K562 (cell line): ENCODE results near the gene ERLIN1. TPM values are rescaled to one million over a fixed set of nuclear protein-coding genes. Genes with fewer than 3 reads are reported as not detected.

ENCODE experiments used
- ATAC-seq: fragments of 200-7000 bp; cut with Tn5 transposase; 3 replicates; pipeline ENCODE4 v1.9.1; 2020; ENCODE audit warnings: moderate library complexity
- BruUV-seq: library from RNA; stranded (reverse); fragments of 400-500 nt; replicated peaks from 2 replicates; lab custom pipeline; 2021; lab: Mats Ljungman, UMichigan
- CTCF ChIA-PET: fragments of 300-600 bp; formaldehyde crosslinking; extraction: SDS; loops from one replicate; lab custom pipeline; 2021; ENCODE audit warnings: low intra/inter-chr PET ratio; lab: Yijun Ruan, JAX
- POLR2A ChIA-PET: fragments of 300-600, 350-650 bp; sonication (Branson Sonifier 250); formaldehyde crosslinking; extraction: SDS; loops from one replicate; lab custom pipeline; 2021; ENCODE audit warnings: antibody characterized with exemption, inconsistent platforms; lab: Yijun Ruan, JAX
- DNase-seq, 4 experiments: peaks; one replicate each; pipeline versions ENCODE4 v3.0.0 to v3.0.0-alpha.2; 2011 to 2018; ENCODE audit warnings: low spot score in 3 of 4, mixed read lengths in 3 of 4; ENCODE audit errors: extremely low read depth in 1 of 4
- FAIRE-seq: peaks from 2 replicates; lab custom pipeline; 2011; peaks lifted over from hg19 to GRCh38; lab: Jason Lieb, UNC
- H2AFZ ChIP-seq: 2 replicates; pipeline ENCODE4 v1.6.0; 2011; ENCODE audit warnings: low read depth, low read length, control low read depth, inconsistent platforms
- H3K27ac ChIP-seq: fragments of 200-600 bp; 3 replicates; pipeline ENCODE4 v1.8.0; 2011; ENCODE audit warnings: low read depth, mild to moderate bottlenecking, control low read depth, inconsistent platforms, low read length, moderate library complexity, mixed read lengths; ENCODE audit errors: extremely low read depth
- H3K27me3 ChIP-seq, 2 experiments: fragments of 300-600 bp in 1 of 2; 2 replicates in 1 of 2; 3 replicates in 1 of 2; pipeline versions ENCODE4 v1.6.0 to v1.8.0; 2011; ENCODE audit warnings: inconsistent platforms in 2 of 2, low read length in 2 of 2, mild to moderate bottlenecking in 1 of 2, mixed read lengths in 1 of 2, moderate library complexity in 1 of 2; ENCODE audit not compliant: control insufficient read depth in 2 of 2, insufficient read depth in 2 of 2
- H3K36me3 ChIP-seq: fragments of 300-600 bp; 3 replicates; pipeline ENCODE4 v1.8.0; 2011; ENCODE audit warnings: mild to moderate bottlenecking, low read length, inconsistent platforms; ENCODE audit not compliant: control insufficient read depth, insufficient read depth
- H3K4me1 ChIP-seq, 2 experiments: fragments of 200-600 bp in 1 of 2; replicated peaks in 1 of 2; 2 replicates in 1 of 2; 3 replicates in 1 of 2; pipeline versions ENCODE4 v1.5.1 to v1.8.0; 2011; ENCODE audit warnings: inconsistent platforms in 2 of 2, low read length in 2 of 2, mild to moderate bottlenecking in 1 of 2, mixed read lengths in 1 of 2, moderate library complexity in 1 of 2; ENCODE audit not compliant: control insufficient read depth in 2 of 2, insufficient read depth in 2 of 2
- H3K4me2 ChIP-seq: 2 replicates; pipeline ENCODE4 v1.6.1; 2011; ENCODE audit warnings: low read length, control low read depth, inconsistent platforms, mixed read lengths; ENCODE audit not compliant: insufficient read depth
- H3K4me3 ChIP-seq: fragments of 200-600 bp; sonication (generic), shearing (Covaris generic); 2 replicates; pipeline ENCODE4 v1.5.1; 2016; ENCODE audit warnings: control low read depth, inconsistent platforms
- H3K79me2 ChIP-seq: fragments of 200-600 bp; 3 replicates; pipeline ENCODE4 v1.8.0; 2011; ENCODE audit warnings: low read length, inconsistent platforms; ENCODE audit not compliant: control insufficient read depth, insufficient read depth
- H3K9ac ChIP-seq, 2 experiments: 2 replicates each; pipeline versions ENCODE4 v1.6.0 to v1.6.1; 2011; ENCODE audit warnings: low read depth in 2 of 2, low read length in 2 of 2, control low read depth in 1 of 2, inconsistent platforms in 1 of 2, mild to moderate bottlenecking in 1 of 2, mixed read lengths in 1 of 2; ENCODE audit not compliant: insufficient read depth in 1 of 2
- H3K9me1 ChIP-seq: one replicate; pipeline ENCODE4 v1.6.0; 2011; ENCODE audit warnings: inconsistent platforms, mild to moderate bottlenecking, low read length, moderate library complexity; ENCODE audit not compliant: control insufficient read depth, insufficient read depth
- H3K9me3 ChIP-seq: replicated peaks from 2 replicates; pipeline ENCODE4 v1.5.1; 2011; ENCODE audit warnings: low read depth, low read length, inconsistent platforms; ENCODE audit not compliant: control insufficient read depth, insufficient read depth
- H4K20me1 ChIP-seq: replicated peaks from 2 replicates; pipeline ENCODE4 v1.6.1; 2011; ENCODE audit warnings: low read length, inconsistent platforms, mixed read lengths; ENCODE audit not compliant: control insufficient read depth, insufficient read depth
- BRF1 ChIP-seq: IDR thresholded peaks from 3 replicates; pipeline ENCODE4 v1.6.1; 2011; ENCODE audit warnings: borderline replicate concordance, mild to moderate bottlenecking; ENCODE audit not compliant: insufficient read length; ENCODE audit errors: extremely low read depth
- CBFA2T2 ChIP-seq: fragments of 450-650 bp; conservative IDR thresholded peaks from 2 replicates; pipeline ENCODE4 v1.6.1; 2017; ENCODE audit warnings: mild to moderate bottlenecking
- ELK3 ChIP-seq: fragments of 450-650 bp; formaldehyde crosslinking; IDR thresholded peaks from 2 replicates; pipeline ENCODE4 v1.4.0; 2020; ENCODE audit warnings: mild to moderate bottlenecking
- FIP1L1 ChIP-seq: fragments of 200-400 bp; formaldehyde crosslinking; IDR thresholded peaks from 2 replicates; pipeline ENCODE4 v1.6.1; 2018; ENCODE audit warnings: mild to moderate bottlenecking, low read depth, low read length; ENCODE audit not compliant: poor library complexity, severe bottlenecking
- FOXA1 ChIP-seq: fragments of 450-650 bp; IDR thresholded peaks from 2 replicates; pipeline ENCODE4 v1.6.1; 2016; ENCODE audit warnings: mild to moderate bottlenecking, borderline replicate concordance
- FOXA3 ChIP-seq, 2 experiments: fragments of 450-650 bp in 1 of 2; sonication (generic) in 1 of 2; formaldehyde crosslinking; IDR thresholded peaks in 1 of 2; conservative IDR thresholded peaks in 1 of 2; 2 replicates each; pipeline versions ENCODE4 v1.4.0 to v1.8.0; 2020 to 2022; ENCODE audit warnings: mild to moderate bottlenecking in 2 of 2, missing genetic modification reagents in 1 of 2
- POLR3A ChIP-seq: IDR thresholded peaks from 2 replicates; pipeline ENCODE4 v1.6.1; 2011; ENCODE audit warnings: borderline replicate concordance, mild to moderate bottlenecking, moderate library complexity; ENCODE audit not compliant: insufficient read length, insufficient read depth; ENCODE audit errors: extremely low read depth
- PREB ChIP-seq: sonication (generic); formaldehyde crosslinking; IDR thresholded peaks from 2 replicates; pipeline ENCODE4 v1.8.1; 2023; ENCODE audit warnings: mild to moderate bottlenecking, missing genetic modification reagents
- RBM22 ChIP-seq: fragments of 200-400 bp; formaldehyde crosslinking; IDR thresholded peaks from 2 replicates; pipeline ENCODE4 v1.6.1; 2018; ENCODE audit warnings: low read length, low read depth; ENCODE audit not compliant: poor library complexity, severe bottlenecking
- RNF219 ChIP-seq: fragments of 250-450 bp; sonication (Bioruptor Pico); IDR thresholded peaks from 2 replicates; pipeline ENCODE4 v1.5.0; 2022; ENCODE audit warnings: mild to moderate bottlenecking
- ZNF707 ChIP-seq: fragments of 250-450 bp; sonication (Bioruptor Pico); conservative IDR thresholded peaks from 2 replicates; pipeline ENCODE4 v1.8.0; 2022; ENCODE audit warnings: inconsistent platforms, mild to moderate bottlenecking, moderate library complexity
- WGBS: fragments of 100-300 bp; shearing (Covaris generic); methylation state at CpG from one replicate; pipeline ENCODE4 v1.1.6; 2016; ENCODE audit warnings: low coverage, mixed read lengths; ENCODE audit not compliant: insufficient coverage; ENCODE audit errors: missing lambda C conversion rate; 5-methylcytosine and 5-hydroxymethylcytosine counted together
- in situ Hi-C: fragments of 300-500 bp; cut with MboI; formaldehyde crosslinking; loops from 4 replicates; pipeline ENCODE4 v1.15.0; 2018; ENCODE audit warnings: inconsistent platforms, mixed read lengths
- intact Hi-C: fragments of 100-400 bp; cut with micrococcal nuclease; formaldehyde crosslinking; loops from 2 replicates; pipeline ENCODE4 v1.14.2; 2022
- polyA plus RNA-seq, 8 experiments: library from polyadenylated mRNA; depleted of rRNA in 4 of 8; stranded (reverse) in 5 of 8; unstranded in 3 of 8; fragments of >200 nt; fragmentation: Nextera tagmentation in 2 of 8; fragmentation: Illumina TruSeq in 1 of 8; extraction: Ambion mirVana in 2 of 8; extraction: Trizol in 1 of 8; gene quantifications; 2 replicates each; pipeline versions ENCODE4 v1.2.1 to v1.2.3, GENCODE V29; 2011 to 2014; ENCODE audit warnings: inconsistent platforms in 1 of 8, missing spikeins in 1 of 8
- total RNA-seq, 7 experiments: library from RNA; depleted of rRNA in 6 of 7; stranded (reverse); fragments of >200 nt in 6 of 7; fragmentation: Illumina TruSeq in 2 of 7; extraction: Trizol in 2 of 7; gene quantifications; 2 replicates each; pipeline versions ENCODE4 v1.2.1 to v1.2.3, GENCODE V29; 2011 to 2021; ENCODE audit warnings: low replicate concordance in 1 of 7
- TF ChIP-seq, protein P1 (sequence below): fragments of 250-450 bp; sonication (Bioruptor Pico); IDR thresholded peaks from 2 replicates; pipeline ENCODE4 v1.4.0; 2020

Gene ERLIN1
- total and polyA plus RNA-seq, 9 of the 15 experiments (the other 6 are each of a cell fraction or from before 2014, with no cell fraction given), result 9.8 to 26.8 (median 15.5) TPM

DNA sequence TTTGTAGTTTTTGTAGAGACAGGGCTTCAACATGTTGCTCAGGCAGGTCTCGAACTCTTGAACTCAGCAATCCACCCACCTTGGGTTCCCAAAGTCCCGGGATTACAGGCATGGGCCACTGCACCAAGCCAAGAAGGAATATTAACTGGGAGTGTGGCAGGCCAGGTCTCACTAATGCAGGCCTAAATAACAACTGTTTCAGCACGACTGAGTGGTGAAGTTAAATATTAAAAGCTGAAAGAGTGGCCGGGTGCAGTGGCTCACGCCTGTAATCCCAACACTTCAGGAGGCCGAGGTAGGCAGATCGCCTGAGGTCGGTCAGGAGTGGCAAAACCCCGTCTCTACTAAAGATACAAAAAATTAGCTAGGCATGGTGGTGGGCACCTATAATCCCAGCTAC lies 22.4 kb upstream of the ERLIN1 start:
- H3K27ac ChIP-seq, result no peak overlapping the region
- no peak overlapping the region for H2AFZ ChIP-seq
- no peak overlapping the region for H3K9ac ChIP-seq
- H3K27me3 ChIP-seq, result no peaks in the 10 kb centered on the region
- no peak overlapping the region for H3K4me2 ChIP-seq
- no peaks in the 10 kb centered on the region for H3K4me1 ChIP-seq
- ATAC-seq, result no peak
- H4K20me1 ChIP-seq, result no peaks in the 10 kb centered on the region
- no peaks in the 10 kb centered on the region for H3K9me3 ChIP-seq
- H3K4me3 ChIP-seq, result no peak overlapping the region
- DNase-seq, result no peak
- no peak for FAIRE-seq
- H3K9me1 ChIP-seq, result no peaks in the 10 kb centered on the region
- CTCF ChIA-PET, result no interaction called here
- peaks cover 85% of the 10 kb centered on the region for H3K36me3 ChIP-seq
- BruUV-seq, result no TSS peak
- no peaks in the 10 kb centered on the region for H3K79me2 ChIP-seq
- in situ Hi-C loops, result no loop called here
- intact Hi-C loops, result no loop called here
- WGBS, result 97% methylated on average over 9 of the region's 9 CpGs
- POLR2A ChIA-PET, result no interaction called here
- TF ChIP-seq ELK3 (CRISPR knock-in tag), result no peak
- TF ChIP-seq CBFA2T2, result no peak
- no peak for TF ChIP-seq POLR3A
- TF ChIP-seq FOXA3 (CRISPR knock-in tag; conservative IDR thresholded peaks at IDR 0.05 in 1 of 2, IDR thresholded peaks at IDR 0.05 in 1 of 2), result no peak
- no peak for TF ChIP-seq ZNF707 (CRISPR knock-in tag)
- TF ChIP-seq BRF1, result no peak
- TF ChIP-seq FOXA1, result no peak
- TF ChIP-seq, protein P1, sequence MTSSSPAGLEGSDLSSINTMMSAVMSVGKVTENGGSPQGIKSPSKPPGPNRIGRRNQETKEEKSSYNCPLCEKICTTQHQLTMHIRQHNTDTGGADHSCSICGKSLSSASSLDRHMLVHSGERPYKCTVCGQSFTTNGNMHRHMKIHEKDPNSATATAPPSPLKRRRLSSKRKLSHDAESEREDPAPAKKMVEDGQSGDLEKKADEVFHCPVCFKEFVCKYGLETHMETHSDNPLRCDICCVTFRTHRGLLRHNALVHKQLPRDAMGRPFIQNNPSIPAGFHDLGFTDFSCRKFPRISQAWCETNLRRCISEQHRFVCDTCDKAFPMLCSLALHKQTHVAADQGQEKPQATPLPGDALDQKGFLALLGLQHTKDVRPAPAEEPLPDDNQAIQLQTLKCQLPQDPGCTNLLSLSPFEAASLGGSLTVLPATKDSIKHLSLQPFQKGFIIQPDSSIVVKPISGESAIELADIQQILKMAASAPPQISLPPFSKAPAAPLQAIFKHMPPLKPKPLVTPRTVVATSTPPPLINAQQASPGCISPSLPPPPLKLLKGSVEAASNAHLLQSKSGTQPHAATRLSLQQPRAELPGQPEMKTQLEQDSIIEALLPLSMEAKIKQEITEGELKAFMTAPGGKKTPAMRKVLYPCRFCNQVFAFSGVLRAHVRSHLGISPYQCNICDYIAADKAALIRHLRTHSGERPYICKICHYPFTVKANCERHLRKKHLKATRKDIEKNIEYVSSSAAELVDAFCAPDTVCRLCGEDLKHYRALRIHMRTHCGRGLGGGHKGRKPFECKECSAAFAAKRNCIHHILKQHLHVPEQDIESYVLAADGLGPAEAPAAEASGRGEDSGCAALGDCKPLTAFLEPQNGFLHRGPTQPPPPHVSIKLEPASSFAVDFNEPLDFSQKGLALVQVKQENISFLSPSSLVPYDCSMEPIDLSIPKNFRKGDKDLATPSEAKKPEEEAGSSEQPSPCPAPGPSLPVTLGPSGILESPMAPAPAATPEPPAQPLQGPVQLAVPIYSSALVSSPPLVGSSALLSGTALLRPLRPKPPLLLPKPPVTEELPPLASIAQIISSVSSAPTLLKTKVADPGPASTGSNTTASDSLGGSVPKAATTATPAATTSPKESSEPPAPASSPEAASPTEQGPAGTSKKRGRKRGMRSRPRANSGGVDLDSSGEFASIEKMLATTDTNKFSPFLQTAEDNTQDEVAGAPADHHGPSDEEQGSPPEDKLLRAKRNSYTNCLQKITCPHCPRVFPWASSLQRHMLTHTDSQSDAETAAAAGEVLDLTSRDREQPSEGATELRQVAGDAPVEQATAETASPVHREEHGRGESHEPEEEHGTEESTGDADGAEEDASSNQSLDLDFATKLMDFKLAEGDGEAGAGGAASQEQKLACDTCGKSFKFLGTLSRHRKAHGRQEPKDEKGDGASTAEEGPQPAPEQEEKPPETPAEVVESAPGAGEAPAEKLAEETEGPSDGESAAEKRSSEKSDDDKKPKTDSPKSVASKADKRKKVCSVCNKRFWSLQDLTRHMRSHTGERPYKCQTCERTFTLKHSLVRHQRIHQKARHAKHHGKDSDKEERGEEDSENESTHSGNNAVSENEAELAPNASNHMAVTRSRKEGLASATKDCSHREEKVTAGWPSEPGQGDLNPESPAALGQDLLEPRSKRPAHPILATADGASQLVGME (CRISPR knock-in tag), result no peak
- no peak for TF ChIP-seq PREB
- TF ChIP-seq FIP1L1, result no peak
- no peak for TF ChIP-seq RNF219 (CRISPR knock-in tag)
- no peak for TF ChIP-seq RBM22
